Loucy (cell line): ENCODE measurements around the gene ZNF592.

Experiments
- EZH2phosphoT487 ChIP-seq: fragments of 200-600 bp; IDR thresholded peaks from 2 replicates; pipeline ENCODE4 v1.6.1; 2018; ENCODE audit warnings: antibody characterized with exemption, mild to moderate bottlenecking, moderate library complexity, borderline replicate concordance
- TF ChIP-seq, protein P1 (sequence below): fragments of 200-600 bp; sonication (generic); conservative IDR thresholded peaks from 2 replicates; pipeline ENCODE4 v1.5.1; 2014; ENCODE audit warnings: mild to moderate bottlenecking, antibody characterized with exemption, low read length

DNA sequence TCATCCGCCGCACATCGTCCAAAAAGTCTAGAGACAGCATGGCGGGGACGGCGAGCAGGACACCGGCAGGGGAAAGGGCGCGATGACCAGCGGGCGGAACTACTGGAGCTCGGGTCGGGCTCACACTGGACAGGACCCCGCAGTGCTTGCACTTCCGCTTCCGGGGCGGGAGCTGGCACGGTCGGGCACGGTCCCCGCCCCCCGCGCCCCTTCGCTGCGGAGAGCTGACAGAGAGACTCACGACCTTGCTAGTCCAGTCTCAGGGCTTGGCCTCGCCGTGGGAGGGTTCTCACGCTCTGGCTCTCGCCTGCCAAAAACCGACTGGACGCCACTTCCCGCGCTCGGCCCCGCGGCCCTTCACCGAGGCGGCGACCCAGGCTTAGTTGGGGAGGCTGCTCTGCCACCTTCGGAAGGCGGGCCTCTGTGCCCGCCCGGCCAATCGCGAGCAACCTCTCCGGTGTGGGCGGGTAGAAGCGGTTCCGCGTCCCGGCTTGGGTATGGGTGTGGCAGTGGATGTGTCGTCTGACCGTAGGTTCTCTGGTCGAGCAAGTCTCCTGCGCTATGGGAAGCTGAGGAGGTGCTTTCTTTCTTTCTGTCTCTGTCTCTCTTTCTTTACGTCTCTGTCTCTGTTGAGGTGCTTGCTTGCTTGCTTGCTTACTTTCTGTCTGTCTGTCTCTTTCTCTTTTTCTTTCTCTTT lies 32.2 kb upstream of the ZNF592 start, which contains the start of gene SEC11A:
- TF ChIP-seq, protein P1, sequence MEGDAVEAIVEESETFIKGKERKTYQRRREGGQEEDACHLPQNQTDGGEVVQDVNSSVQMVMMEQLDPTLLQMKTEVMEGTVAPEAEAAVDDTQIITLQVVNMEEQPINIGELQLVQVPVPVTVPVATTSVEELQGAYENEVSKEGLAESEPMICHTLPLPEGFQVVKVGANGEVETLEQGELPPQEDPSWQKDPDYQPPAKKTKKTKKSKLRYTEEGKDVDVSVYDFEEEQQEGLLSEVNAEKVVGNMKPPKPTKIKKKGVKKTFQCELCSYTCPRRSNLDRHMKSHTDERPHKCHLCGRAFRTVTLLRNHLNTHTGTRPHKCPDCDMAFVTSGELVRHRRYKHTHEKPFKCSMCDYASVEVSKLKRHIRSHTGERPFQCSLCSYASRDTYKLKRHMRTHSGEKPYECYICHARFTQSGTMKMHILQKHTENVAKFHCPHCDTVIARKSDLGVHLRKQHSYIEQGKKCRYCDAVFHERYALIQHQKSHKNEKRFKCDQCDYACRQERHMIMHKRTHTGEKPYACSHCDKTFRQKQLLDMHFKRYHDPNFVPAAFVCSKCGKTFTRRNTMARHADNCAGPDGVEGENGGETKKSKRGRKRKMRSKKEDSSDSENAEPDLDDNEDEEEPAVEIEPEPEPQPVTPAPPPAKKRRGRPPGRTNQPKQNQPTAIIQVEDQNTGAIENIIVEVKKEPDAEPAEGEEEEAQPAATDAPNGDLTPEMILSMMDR = no peak
- no peak for TF ChIP-seq EZH2phosphoT487
